Measurements from ENCODE around the gene PSENEN.

PSENEN gene

GRCh38 chr19:35745328-35746086 lies at the start of gene PSENEN, which contains the start of gene U2AF1L4:
TSS of gene PSENEN (plus strand) at chr19:35745651. CDS start at chr19:35745931, 280 bp downstream.
TSS of gene U2AF1L4 (minus strand) at chr19:35745418. CDS start at chr19:35745391, 27 bp downstream.
- peak; percentile 99 for DNase-seq

GRCh38 chr19:35695895-35696422 lies 49.5 kb upstream of the PSENEN start:
- DNase-seq: no peak

GRCh38 chr19:35696835-35697234 lies 48.6 kb upstream of the PSENEN start:
- DNase-seq: no peak

- DNase-seq: peak; percentile 97
Observed at GRCh38 chr19:35702223-35703012, 43.0 kb upstream of the PSENEN start.

- DNase-seq: no peak
Observed at GRCh38 chr19:35703343-35703742, 42.1 kb upstream of the PSENEN start.

GRCh38 chr19:35704218-35704617 lies 41.2 kb upstream of the PSENEN start, which contains the start of gene ZBTB32:
TSS of gene ZBTB32 (plus strand) at chr19:35704558. CDS start at chr19:35714627, 10,069 bp downstream.
- DNase-seq: peak; percentile 61

- no peak for DNase-seq
Observed at GRCh38 chr19:35708391-35708790, 37.1 kb upstream of the PSENEN start.

GRCh38 chr19:35710784-35711723 lies 34.4 kb upstream of the PSENEN start:
- DNase-seq: no peak

GRCh38 chr19:35712567-35713505 lies 32.6 kb upstream of the PSENEN start:
- DNase-seq: no peak

- DNase-seq: no peak
Observed at GRCh38 chr19:35713506-35713850, 32.0 kb upstream of the PSENEN start.

- no peak for DNase-seq
Observed at GRCh38 chr19:35713904-35714495, 31.5 kb upstream of the PSENEN start.

- DNase-seq: no peak
Observed at GRCh38 chr19:35714601-35715354, 30.7 kb upstream of the PSENEN start.

GRCh38 chr19:35715355-35715809 lies 30.1 kb upstream of the PSENEN start:
- no peak for DNase-seq

GRCh38 chr19:35715981-35716800 lies 29.3 kb upstream of the PSENEN start:
- DNase-seq: no peak

- DNase-seq: peak; percentile 91
Observed at GRCh38 chr19:35716801-35717664, 28.4 kb upstream of the PSENEN start.

- peak; percentile 97 for DNase-seq
Observed at GRCh38 chr19:35717665-35718344, 27.6 kb upstream of the PSENEN start, which contains the start of gene KMT2B. TSS of gene KMT2B (plus strand) at chr19:35718003. CDS start at chr19:35718019, 16 bp downstream.

- no peak for DNase-seq
Observed at GRCh38 chr19:35718345-35719041, 27.0 kb upstream of the PSENEN start.

All from femur (tissue), 1 donor.